Peyer's patch (tissue), 4 donors: ENCODE measurements around the gene ANKMY2. TPM values are rescaled to one million over a fixed set of nuclear protein-coding genes. Genes with fewer than 3 reads are reported as not detected.

ENCODE experiments used
- DNase-seq, 3 donors: peaks; one replicate each; pipeline ENCODE4 v3.0.0-alpha.2; 2017 to 2019
- H3K27ac ChIP-seq, 4 donors: fragments of 200-600 bp; sonication (generic); one replicate each; pipeline ENCODE4 v1.5.1; 2016 to 2019
- H3K27me3 ChIP-seq, 2 donors: fragments of 200-600 bp; sonication (generic); one replicate each; pipeline ENCODE4 v1.5.1; 2019
- H3K36me3 ChIP-seq, 3 donors: fragments of 200-600 bp; sonication (generic); one replicate each; pipeline ENCODE4 v1.5.1; 2016 to 2019
- H3K4me1 ChIP-seq, 4 donors: fragments of 200-600 bp; sonication (generic); one replicate each; pipeline ENCODE4 v1.5.1; 2016 to 2019
- H3K4me3 ChIP-seq, 4 donors: fragments of 200-600 bp; sonication (generic); 1 replicate in 3 of 4; 2 replicates in 1 of 4; pipeline ENCODE4 v1.5.1; 2016 to 2019; ENCODE audit warnings: mild to moderate bottlenecking in 1 of 4
- H3K9me3 ChIP-seq, 4 donors: fragments of 200-600 bp; sonication (generic); one replicate each; pipeline ENCODE4 v1.5.1; 2016 to 2019; ENCODE audit warnings: mild to moderate bottlenecking in 1 of 4
- CTCF ChIP-seq, 6 experiments: fragments of 450-650 bp in 4 of 6; fragments of 200-600 bp in 2 of 6; sonication (generic) in 1 of 6; IDR thresholded peaks; one replicate each; pipeline ENCODE4 v1.5.1; 2017 to 2019; ENCODE audit warnings: antibody characterized with exemption in 6 of 6, mild to moderate bottlenecking in 3 of 6, moderate library complexity in 1 of 6
- POLR2A ChIP-seq, 2 donors: fragments of 450-650 bp; IDR thresholded peaks; one replicate each; pipeline ENCODE4 v1.5.1; 2017; ENCODE audit warnings: antibody characterized with exemption in 2 of 2, mild to moderate bottlenecking in 2 of 2, moderate library complexity in 2 of 2
- total RNA-seq, 4 donors: library from RNA; depleted of rRNA; stranded (reverse); fragments of >200 nt; gene quantifications; one replicate each; pipeline ENCODE4 v1.1.0, GENCODE V29; 2016

The ANKMY2 gene
- total RNA-seq, 4 donors from 2014 or later: 19.3 to 21.5 (median 20.5) TPM

DNA sequence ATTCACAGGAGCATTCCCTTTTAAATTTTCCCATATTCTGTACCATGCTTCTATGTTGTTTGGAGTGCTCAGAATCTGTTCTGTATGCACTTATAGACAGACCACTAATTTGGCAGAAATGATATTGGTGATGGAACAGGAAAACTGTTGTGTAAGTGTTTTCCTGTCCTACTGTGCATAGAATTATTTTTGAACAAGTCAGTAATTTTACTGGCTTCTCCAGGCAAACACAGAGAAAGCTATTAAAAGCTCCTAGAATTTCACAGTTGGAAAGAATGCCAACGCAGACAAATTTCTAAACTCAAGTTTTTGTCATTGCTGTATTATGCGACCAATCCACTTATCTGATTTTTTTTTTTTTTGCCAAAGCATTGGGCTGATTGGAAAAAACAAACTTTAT, 55.7 kb downstream of the ANKMY2 start:
- Histone ChIP-seq H3K4me3 (no peak overlapping the region), H3K27ac (no peak overlapping the region), H3K4me1 (no peaks in the 10 kb centered on the region), H3K27me3 (no peaks in the 10 kb centered on the region), H3K9me3 (no peaks in the 10 kb centered on the region), H3K36me3 (no peaks in the 10 kb centered on the region)
- DNase-seq: no peak
- TF ChIP-seq POLR2A (IDR thresholded peaks at IDR 0.05): no peak

DNA sequence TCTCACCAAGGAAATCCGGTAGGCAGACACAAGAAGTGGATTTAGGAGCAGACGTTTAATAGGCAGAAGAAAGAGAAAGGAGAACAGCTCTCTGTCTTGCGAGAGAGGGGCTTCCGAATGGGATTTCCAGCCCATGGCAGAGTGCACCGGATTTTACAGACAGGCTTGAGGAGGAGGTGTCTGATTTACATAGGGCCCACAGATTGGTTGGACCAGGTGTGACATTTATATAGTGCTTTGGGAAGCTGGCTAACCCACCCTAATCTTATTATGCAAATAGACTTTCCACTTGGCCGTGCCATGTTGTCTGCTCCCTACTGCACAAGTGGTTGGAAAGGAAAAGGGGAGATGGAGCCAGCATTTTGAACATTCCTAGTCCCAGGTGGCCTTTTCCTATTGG, 57.8 kb downstream of the ANKMY2 start:
- TF ChIP-seq POLR2A (IDR thresholded peaks at IDR 0.05) (no peak), CTCF (IDR thresholded peaks at IDR 0.05) (no peak)
- no peak for DNase-seq
- no peak overlapping the region for H3K27ac ChIP-seq
- no peaks in the 10 kb centered on the region for H3K27me3 ChIP-seq
- H3K4me3 ChIP-seq: no peak overlapping the region
- no peaks in the 10 kb centered on the region for H3K9me3 ChIP-seq
- H3K36me3 ChIP-seq: no peaks in the 10 kb centered on the region
- no peaks in the 10 kb centered on the region for H3K4me1 ChIP-seq

- Histone ChIP-seq H3K36me3 (no peaks in the 10 kb centered on the region), H3K27me3 (no peaks in the 10 kb centered on the region), H3K9me3 (no peaks in the 10 kb centered on the region), H3K27ac (no peak overlapping the region), H3K4me1 (no peaks in the 10 kb centered on the region), H3K4me3 (no peak overlapping the region)
- DNase-seq: no peak
- TF ChIP-seq POLR2A (IDR thresholded peaks at IDR 0.05) (no peak), CTCF (IDR thresholded peaks at IDR 0.05) (no peak)
Observed at GRCh38 chr7:16587129-16587528, 58.4 kb downstream of the ANKMY2 start.

GRCh38 chr7:16586081-16586874, 59.3 kb downstream of the ANKMY2 start:
- no peaks in the 10 kb centered on the region for H3K36me3 ChIP-seq
- no peak for DNase-seq
- no peaks in the 10 kb centered on the region for H3K27me3 ChIP-seq
- TF ChIP-seq CTCF (IDR thresholded peaks at IDR 0.05): no peak
- no peak for TF ChIP-seq POLR2A (IDR thresholded peaks at IDR 0.05)
- no peak overlapping the region for H3K4me3 ChIP-seq
- H3K9me3 ChIP-seq: no peaks in the 10 kb centered on the region
- no peak overlapping the region for H3K27ac ChIP-seq
- no peaks in the 10 kb centered on the region for H3K4me1 ChIP-seq

DNA sequence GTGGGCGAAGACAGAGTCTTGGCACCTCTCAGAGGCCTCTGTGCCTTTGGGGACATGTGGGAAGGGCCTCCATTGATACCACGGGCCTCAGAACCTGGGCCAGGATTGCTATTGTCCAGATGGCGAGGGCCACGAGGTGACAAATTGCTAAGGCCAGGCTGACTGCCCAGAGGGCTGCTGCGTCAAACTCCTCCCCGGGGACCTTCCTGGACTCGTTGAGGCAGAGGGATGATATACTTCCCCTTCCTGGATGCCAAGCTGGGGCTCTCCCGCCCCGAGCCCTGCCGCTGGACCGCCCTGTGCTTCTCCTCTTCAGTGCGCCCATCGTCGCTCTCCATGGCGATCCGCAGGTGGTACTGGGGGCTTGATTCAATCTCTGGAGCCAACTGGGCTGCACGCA, 60.0 kb downstream of the ANKMY2 start:
- Histone ChIP-seq H3K4me3 (no peak overlapping the region), H3K9me3 (no peaks in the 10 kb centered on the region), H3K4me1 (no peaks in the 10 kb centered on the region), H3K36me3 (no peaks in the 10 kb centered on the region), H3K27me3 (no peaks in the 10 kb centered on the region), H3K27ac (no peak overlapping the region)
- DNase-seq: no peak
- TF ChIP-seq CTCF (IDR thresholded peaks at IDR 0.05) (no peak), POLR2A (IDR thresholded peaks at IDR 0.05) (no peak)

DNA sequence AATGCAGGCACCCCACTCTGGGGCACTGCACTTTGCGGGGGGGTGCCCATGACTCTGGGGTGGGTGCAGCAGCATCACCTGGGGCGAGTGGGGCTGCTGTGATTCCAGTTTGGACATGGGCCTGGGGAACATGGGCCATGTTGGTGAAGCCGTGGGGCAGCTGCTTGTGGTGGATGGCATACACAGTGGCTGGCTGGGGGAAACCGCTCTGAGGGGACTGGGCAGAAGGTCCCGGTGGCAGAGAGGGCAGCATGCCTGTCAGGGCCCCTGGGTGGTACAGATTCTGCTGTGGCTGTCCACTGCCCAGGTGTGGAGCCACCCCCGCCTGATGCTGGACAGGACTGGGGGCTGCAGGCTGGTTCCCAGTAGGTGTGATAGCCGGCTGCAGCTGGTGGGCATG, 61.7 kb downstream of the ANKMY2 start:
- DNase-seq: no peak
- TF ChIP-seq POLR2A (IDR thresholded peaks at IDR 0.05) (no peak), CTCF (IDR thresholded peaks at IDR 0.05) (no peak)
- Histone ChIP-seq H3K27me3 (no peaks in the 10 kb centered on the region), H3K36me3 (no peaks in the 10 kb centered on the region), H3K27ac (no peak overlapping the region), H3K4me1 (no peaks in the 10 kb centered on the region), H3K4me3 (no peak overlapping the region), H3K9me3 (no peaks in the 10 kb centered on the region)
